ENCODE measurements around the gene HIVEP2. TPM values are rescaled to one million over a fixed set of nuclear protein-coding genes. Genes with fewer than 3 reads are reported as not detected.

Gene HIVEP2
- total and polyA plus RNA-seq, 8 donors, result 0.58 to 14.3 (median 4.8) TPM

GRCh38 chr6:142823256-142823902 lies 121.6 kb downstream of the HIVEP2 start:
- peaks cover 14 to 67% (median 35%) of the 10 kb centered on the region in 4 donors for H3K4me1 ChIP-seq
- intact Hi-C loops (cut with DNase I; ENCODE audit: low total_unique reads), result no loop called here
- whole genome bisulfite sequencing, 5 donors, result 85 to 92% (median 85%) methylated on average over 10 of the region's 10 CpGs

GRCh38 chr6:142822842-142823241 lies 122.1 kb downstream of the HIVEP2 start:
- no peak overlapping the region for H3K4me3 ChIP-seq
- TF ChIP-seq EP300 (IDR thresholded peaks at IDR 0.05) (no peak), POLR2A (IDR thresholded peaks at IDR 0.05) (no peak), POLR2AphosphoS5 (IDR thresholded peaks at IDR 0.05) (no peak)
- TF ChIP-seq, protein P1, sequence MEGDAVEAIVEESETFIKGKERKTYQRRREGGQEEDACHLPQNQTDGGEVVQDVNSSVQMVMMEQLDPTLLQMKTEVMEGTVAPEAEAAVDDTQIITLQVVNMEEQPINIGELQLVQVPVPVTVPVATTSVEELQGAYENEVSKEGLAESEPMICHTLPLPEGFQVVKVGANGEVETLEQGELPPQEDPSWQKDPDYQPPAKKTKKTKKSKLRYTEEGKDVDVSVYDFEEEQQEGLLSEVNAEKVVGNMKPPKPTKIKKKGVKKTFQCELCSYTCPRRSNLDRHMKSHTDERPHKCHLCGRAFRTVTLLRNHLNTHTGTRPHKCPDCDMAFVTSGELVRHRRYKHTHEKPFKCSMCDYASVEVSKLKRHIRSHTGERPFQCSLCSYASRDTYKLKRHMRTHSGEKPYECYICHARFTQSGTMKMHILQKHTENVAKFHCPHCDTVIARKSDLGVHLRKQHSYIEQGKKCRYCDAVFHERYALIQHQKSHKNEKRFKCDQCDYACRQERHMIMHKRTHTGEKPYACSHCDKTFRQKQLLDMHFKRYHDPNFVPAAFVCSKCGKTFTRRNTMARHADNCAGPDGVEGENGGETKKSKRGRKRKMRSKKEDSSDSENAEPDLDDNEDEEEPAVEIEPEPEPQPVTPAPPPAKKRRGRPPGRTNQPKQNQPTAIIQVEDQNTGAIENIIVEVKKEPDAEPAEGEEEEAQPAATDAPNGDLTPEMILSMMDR (IDR thresholded peaks at IDR 0.05), result no peak
- DNase-seq, result no peak
- H3K4me1 ChIP-seq, result peaks cover 11 to 63% (median 32%) of the 10 kb centered on the region in 4 donors
- H3K27me3 ChIP-seq, result no peaks in the 10 kb centered on the region
- 69 to 78% (median 74%) methylated on average over 3 of the region's 3 CpGs for WGBS, 5 donors
- H3K36me3 ChIP-seq, result no peaks in the 10 kb centered on the region
- H3K27ac ChIP-seq, result no peak overlapping the region
- intact Hi-C loops (cut with DNase I; ENCODE audit: low total_unique reads), result no loop called here
- no peaks in the 10 kb centered on the region for H3K9me3 ChIP-seq

More at GRCh38 chr6:142823256-142823902, 121.6 kb downstream of the HIVEP2 start:
- no peak for DNase-seq
- no peak overlapping the region for H3K27ac ChIP-seq
- no peaks in the 10 kb centered on the region for H3K9me3 ChIP-seq
- H3K36me3 ChIP-seq, result no peaks in the 10 kb centered on the region
- H3K27me3 ChIP-seq, result no peaks in the 10 kb centered on the region
- no peak for TF ChIP-seq POLR2A (IDR thresholded peaks at IDR 0.05)
- TF ChIP-seq, protein P1 (IDR thresholded peaks at IDR 0.05), result no peak
- no peak for TF ChIP-seq POLR2AphosphoS5 (IDR thresholded peaks at IDR 0.05)
- TF ChIP-seq EP300 (IDR thresholded peaks at IDR 0.05), result no peak
- no peak overlapping the region for H3K4me3 ChIP-seq

DNA sequence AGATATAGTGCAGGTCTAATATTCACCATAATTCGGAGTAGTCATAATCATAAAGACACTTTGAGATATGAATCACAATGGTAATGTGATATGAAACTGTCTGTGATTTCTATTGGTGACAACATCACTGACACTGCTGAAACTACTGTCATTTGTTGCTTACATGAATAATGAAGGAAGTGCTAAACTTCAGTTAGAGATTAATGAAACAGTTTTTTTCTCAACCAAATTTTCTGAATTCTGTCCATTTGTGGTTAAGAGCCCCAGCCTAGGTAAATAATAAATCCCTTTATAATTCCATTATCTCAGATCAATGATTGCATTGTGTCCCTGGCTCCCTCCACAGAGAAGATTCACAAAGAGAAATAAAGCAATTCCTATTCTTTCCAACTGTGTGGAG lies 122.6 kb downstream of the HIVEP2 start:
- Histone ChIP-seq H3K9me3 (no peaks in the 10 kb centered on the region), H3K4me1 (peaks cover 7 to 58% (median 28%) of the 10 kb centered on the region in 4 donors), H3K27me3 (no peaks in the 10 kb centered on the region), H3K36me3 (no peaks in the 10 kb centered on the region), H3K27ac (no peak overlapping the region), H3K4me3 (no peak overlapping the region)
- TF ChIP-seq POLR2A (IDR thresholded peaks at IDR 0.05), result no peak
- TF ChIP-seq, protein P1 (IDR thresholded peaks at IDR 0.05), result no peak
- TF ChIP-seq POLR2AphosphoS5 (IDR thresholded peaks at IDR 0.05), result no peak
- no peak for TF ChIP-seq EP300 (IDR thresholded peaks at IDR 0.05)
- DNase-seq, result no peak
- intact Hi-C loops (cut with DNase I; ENCODE audit: low total_unique reads), result no loop called here
- WGBS, 5 donors, result 80 to 89% (median 84%) methylated on average over 1 of the region's 1 CpG

- Histone ChIP-seq H3K27me3 (no peaks in the 10 kb centered on the region), H3K9me3 (no peaks in the 10 kb centered on the region), H3K36me3 (no peaks in the 10 kb centered on the region), H3K27ac (no peak overlapping the region), H3K4me1 (peaks cover 6 to 53% (median 24%) of the 10 kb centered on the region in 4 donors), H3K4me3 (no peak overlapping the region)
- intact Hi-C loops (cut with DNase I; ENCODE audit: low total_unique reads), result no loop called here
- 35 to 58% (median 48%) methylated on average over 4 of the region's 4 CpGs for WGBS, 5 donors
- DNase-seq, result no peak
- TF ChIP-seq, protein P1 (IDR thresholded peaks at IDR 0.05), result no peak
- no peak for TF ChIP-seq POLR2AphosphoS5 (IDR thresholded peaks at IDR 0.05)
- no peak for TF ChIP-seq EP300 (IDR thresholded peaks at IDR 0.05)
- no peak for TF ChIP-seq POLR2A (IDR thresholded peaks at IDR 0.05)
Measured at GRCh38 chr6:142821860-142822259, 123.1 kb downstream of the HIVEP2 start.

Measured in stomach (tissue), 9 donors.